GM21515 (cell line): ENCODE measurements around the gene MRPS9.
A peak's percentile ranks its signal among the peaks of the same experiment; 100 is the strongest.

Experiments
- ATAC-seq: cut with Tn5 transposase; IDR thresholded peaks from one replicate; pipeline ENCODE4 v1.9.1; 2021; ENCODE audit not compliant: unreplicated experiment

Gene MRPS9

DNA sequence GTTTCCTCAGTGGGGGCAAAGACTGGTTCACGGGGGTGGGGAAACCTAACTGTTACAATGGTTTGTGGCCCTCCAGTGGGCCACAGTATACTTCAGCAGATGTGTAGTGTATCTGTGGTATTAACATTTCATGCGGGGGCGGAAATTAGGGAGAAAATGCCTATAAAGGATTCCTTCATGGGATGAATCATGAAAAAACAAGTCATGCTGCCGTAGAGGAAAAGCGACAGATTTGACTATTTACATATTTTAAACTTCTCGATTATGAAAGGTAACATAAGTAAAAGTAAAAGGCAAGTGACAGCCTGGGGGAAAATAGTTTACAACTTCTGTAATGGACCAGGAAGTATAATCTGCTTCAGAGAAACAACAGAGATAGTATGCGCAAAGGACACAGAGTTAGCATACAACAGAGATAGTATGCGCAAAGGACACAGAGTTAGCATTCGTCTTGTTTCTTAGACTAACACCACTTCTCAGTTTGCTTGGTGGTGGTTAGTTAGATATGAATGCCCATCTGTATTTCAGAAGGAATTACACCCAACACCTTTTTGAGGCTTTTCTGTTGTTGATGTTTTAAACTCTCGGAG, 41.1 kb downstream of the MRPS9 start:
- no peak for ATAC-seq

- ATAC-seq: no peak
Measured at GRCh38 chr2:105080461-105080860, 42.6 kb downstream of the MRPS9 start.

- ATAC-seq: no peak
Measured at GRCh38 chr2:105081006-105081601, 43.2 kb downstream of the MRPS9 start.

DNA sequence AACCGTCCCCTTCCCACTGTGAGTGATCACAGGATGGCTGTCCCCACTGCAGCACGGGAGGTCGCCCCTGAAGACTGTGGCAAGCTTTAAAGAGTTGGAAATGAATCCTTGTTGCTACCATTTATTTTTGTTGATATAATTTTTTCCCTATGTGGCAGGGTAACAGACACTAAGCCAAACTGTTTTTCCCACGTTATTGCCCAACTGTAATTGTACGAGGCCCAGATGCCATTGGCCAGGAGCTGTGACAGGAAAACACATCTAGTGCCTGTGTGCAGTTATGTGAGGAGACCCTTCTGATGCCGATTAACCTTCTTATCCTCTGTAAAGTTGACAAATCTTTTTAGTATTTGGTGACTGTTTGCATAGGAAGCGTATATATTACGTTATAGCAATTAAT, 44.2 kb downstream of the MRPS9 start:
- no peak for ATAC-seq

DNA sequence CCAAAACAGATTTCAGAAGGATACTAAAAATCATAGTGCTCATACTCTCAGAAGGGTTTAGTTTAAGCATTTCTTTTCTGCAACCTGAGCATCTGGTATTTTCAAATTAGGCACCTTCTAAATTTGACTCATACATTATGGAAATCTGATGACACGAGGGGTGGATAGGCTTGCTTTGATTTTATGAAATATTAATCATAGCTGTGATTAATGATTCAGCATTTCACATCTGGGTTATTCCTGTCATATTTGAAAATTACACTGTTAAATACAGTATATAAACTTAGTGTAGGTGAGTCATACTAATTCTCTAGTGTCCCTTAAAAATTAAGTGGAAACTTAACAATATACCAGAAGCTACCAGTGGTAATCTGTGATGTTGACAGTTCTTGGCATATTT, 47.7 kb downstream of the MRPS9 start:
- no peak for ATAC-seq

DNA sequence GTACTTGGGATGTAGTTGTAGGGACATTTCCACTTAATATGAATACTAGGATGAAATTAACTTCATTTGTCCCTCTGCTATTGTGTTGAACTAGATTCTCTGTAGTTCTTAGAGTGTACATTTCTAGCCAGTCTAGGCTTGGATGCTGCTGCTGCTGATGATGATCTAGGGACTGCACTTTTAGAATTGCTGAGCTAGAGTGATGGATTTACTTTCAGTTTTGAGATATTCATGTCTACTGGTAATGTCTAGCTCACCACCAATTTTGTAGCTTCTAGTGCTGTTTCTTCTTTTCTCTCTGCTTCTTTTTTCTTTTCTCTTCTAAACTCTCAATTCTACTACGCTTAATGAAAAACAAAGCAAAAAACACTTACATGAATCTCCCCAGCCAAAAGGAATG, 49.4 kb downstream of the MRPS9 start:
- peak; percentile 57 for ATAC-seq

DNA sequence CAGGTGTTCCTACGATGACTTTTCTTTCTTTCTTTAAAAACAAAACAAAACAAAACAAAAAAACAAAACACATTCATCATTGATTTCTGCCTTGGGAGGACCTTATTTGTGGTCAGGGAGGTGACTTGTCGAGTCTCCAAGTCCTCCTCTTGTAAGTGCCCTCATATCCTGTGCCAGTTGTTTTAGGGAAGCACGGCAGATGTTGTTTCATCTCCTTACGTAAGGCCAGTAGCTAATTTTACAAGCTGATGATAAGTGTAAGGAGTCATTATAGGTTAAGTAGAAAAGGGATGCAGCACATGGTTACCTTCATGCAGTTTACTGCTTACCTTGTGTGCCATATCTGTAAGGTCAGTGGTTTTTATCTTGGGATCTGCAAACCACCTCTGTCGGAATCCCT, 52.2 kb downstream of the MRPS9 start:
- no peak for ATAC-seq

DNA sequence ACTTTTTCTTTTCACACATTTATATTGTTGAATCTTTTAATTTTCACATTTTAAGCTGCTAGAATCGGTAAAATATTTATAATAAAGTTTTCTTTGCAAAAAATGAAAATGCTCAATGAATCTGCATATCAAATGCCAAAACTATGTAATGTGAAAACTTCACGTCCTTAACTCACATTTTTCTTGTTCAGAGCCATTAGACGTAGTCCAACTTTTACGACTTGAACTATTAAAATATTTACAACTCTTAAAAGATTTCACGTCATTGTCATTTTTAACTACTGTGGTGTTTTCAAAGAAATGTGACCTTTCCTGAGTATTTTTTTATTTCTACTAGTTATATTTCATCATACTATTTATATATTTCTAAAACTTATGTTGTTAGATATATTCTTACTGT, 54.9 kb downstream of the MRPS9 start:
- no peak for ATAC-seq

- no peak for ATAC-seq
Measured at GRCh38 chr2:105099153-105099552, 61.3 kb downstream of the MRPS9 start.

- ATAC-seq: peak; percentile 88
Measured at GRCh38 chr2:105100046-105100840, 62.4 kb downstream of the MRPS9 start.

DNA sequence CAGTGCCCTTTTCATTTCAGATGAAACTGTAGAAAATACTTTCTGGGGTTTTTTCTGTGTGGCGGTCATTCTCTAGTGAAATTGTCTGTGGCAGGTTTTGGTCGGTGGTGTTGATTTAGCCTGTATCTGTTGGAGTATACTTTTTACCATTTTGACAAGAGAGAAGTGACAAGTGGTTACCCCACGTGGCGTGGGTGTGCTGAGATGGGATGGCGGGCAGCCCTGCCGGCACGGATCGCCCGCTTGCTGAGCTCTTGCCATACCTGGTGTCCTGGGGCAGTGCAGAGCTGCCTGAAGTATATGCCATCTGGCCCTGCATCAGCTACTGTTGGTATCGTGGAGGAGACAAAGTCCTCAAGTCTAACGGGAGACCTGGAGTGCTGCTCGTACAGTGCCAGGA, 64.1 kb downstream of the MRPS9 start:
- ATAC-seq: no peak

DNA sequence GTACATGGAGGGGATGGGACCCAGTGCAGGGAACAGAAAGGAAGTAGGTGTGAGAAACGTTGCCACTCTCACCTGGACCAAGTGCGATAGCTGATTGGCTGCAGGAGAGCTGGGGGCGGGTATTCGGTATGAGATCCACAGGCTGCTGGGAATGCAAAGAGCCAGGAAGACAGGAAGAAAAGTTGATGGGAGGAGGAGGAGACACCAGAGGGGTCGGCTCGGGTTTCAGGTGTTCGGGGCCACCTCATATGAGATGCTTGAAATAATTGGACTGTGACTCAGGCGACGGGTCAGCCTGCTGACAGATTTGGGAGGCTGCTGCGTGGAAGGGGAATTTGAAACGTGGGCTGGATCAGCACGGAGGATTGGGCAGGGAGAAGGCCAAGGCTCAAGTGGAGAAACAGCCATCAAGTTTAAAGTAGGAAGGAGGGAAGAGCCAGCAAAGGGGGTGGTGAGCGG, 65.1 kb downstream of the MRPS9 start:
- no peak for ATAC-seq

DNA sequence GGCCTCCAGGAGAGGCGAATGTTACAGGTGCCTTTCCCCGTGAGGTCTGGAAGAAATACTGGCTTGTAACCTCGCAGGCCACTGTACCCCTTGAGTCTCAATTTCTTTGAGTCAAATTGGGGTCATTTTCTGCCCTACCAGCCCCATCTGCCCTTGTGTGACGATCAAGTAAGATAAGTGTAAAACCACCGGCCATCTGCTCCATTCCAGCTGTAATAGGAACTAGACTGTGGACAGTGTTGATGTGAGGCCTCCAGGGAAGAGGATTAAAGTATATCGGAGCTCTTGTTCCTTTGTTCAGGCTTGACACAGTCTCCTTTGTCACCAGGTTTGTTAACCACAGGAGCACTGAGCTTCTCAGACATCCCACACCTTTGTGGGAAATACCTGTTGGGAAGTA, 65.6 kb downstream of the MRPS9 start:
- no peak for ATAC-seq

DNA sequence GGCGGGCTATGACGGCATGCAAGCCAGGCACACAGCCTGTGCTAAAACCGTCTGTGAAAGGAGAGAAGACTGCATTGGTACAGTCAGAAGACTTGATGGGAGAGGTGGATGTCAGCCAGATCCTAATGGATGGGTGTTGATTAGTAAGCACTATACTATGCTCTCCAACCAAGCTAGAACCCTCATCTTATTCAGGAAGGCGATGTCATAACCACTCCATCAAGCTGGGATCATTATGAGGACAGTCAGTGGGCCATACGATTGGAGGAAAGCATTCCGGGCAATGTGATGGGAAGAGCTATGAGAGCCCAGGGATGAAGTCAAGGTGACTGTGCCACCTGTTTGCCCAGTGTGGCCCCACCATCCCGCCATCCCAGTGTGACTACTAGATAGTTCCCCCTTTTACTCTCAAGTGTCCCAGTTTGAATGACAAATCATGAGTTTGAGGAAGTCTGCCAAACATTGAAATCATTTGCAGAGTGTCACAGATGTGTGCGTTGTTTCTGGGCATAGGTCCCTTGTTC, 66.4 kb downstream of the MRPS9 start:
- no peak for ATAC-seq

GRCh38 chr2:105110295-105110829, 72.5 kb downstream of the MRPS9 start:
- no peak for ATAC-seq

GRCh38 chr2:105111365-105112150, 73.7 kb downstream of the MRPS9 start:
- ATAC-seq: no peak

DNA sequence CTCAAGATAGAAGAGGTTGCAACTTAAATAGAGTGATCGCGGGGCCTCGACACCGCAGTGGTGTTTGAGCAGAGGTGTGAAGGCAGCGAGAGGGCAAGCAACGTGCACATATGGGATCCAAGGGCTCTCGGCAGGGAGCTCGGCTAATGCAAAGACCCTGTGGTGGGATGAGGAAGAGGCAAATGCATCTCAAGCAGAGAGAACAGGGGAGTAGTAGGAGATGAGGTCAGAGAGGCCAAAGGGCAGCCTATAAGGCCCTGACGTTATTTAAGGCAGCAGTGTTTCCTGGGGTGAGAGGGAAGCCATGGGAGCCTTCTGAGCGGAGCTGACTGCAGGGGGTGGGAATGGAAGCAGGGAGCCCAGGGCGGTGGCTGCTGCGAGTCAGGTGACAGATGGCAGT, 74.5 kb downstream of the MRPS9 start:
- no peak for ATAC-seq

DNA sequence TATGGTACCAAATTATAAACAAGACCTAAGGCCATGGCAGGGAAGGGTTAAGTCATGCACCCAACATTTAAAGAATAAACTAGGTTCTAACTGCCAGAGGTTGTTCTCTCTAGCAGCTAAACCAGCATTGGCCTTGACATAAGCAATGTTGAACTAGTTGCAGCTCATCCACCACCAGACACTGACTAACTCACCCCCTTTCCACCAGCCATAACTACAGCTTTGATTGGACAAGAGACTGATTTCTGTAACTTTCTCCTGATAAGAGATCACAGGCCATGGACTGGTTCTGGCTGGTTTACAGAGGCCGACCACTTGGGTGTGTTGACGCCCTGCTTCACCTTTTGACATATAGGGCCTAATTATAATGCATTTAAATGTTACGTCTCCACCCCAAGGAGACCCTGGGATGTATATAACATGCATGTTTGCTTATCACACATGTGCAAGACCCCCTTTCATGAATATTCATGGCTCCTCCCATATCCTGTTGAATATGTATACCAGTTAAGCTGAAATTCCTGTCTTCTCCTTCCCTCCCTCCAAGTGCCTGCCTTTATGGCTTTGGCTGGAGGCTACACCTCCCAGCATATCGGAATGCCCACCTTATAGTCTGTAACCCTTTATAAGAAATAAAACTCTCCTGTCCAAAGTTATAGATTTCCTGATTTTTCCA, 75.9 kb downstream of the MRPS9 start:
- no peak for ATAC-seq

DNA sequence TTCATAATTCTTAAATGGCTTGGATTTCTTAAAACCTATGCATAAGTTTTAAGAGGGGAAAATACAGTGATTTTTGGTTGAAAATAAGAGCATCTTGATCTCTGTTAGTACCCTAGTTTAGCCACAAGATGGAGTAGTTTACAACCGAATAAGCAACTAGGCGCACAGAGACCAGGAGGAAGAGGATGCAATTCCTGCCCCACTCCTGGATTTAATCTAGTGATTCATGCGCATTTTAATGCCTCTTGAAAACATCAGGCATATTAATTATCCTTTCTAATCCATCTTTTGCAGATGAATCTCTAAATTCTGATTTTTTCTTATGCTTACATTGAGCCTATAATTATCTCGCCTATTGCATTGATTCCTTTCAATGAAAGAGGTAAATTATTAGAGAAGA, 76.7 kb downstream of the MRPS9 start:
- ATAC-seq: no peak

DNA sequence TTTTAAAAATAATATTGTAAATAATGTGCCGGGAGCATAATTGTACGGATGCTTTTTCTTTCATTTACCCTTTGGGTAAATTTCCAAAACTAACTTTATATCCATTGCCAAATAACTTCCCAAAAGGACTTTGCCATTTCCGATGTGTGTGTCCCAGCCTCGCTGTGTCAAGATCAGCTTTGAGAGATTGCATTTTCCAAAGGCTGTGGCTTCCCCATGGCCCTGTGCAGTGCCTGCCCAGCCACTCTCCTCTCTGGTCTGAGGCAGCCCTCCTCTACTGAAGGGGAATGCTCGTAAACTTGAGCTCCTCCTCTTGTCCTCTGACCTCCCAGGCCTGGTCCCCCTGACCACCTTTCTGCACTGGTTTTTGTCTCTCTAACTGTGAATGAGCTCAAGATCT, 78.5 kb downstream of the MRPS9 start:
- no peak for ATAC-seq

- no peak for ATAC-seq
Measured at GRCh38 chr2:105117565-105117964, 79.7 kb downstream of the MRPS9 start.
